A549 treated with GW870086 at 1 μM for 4 hours (cell line): ENCODE data around the gene PTPRR. TPM values are rescaled to one million over a fixed set of nuclear protein-coding genes. Genes with fewer than 3 reads are reported as not detected.

Source experiments
- total RNA-seq: library from RNA; stranded (reverse); fragments of 200-300 nt; extraction: Qiagen RNA extraction; gene quantifications from 5 replicates; pipeline ENCODE4 v1.2.3, GENCODE V29; 2022; ENCODE audit warnings: low read depth

The PTPRR gene, protein sequence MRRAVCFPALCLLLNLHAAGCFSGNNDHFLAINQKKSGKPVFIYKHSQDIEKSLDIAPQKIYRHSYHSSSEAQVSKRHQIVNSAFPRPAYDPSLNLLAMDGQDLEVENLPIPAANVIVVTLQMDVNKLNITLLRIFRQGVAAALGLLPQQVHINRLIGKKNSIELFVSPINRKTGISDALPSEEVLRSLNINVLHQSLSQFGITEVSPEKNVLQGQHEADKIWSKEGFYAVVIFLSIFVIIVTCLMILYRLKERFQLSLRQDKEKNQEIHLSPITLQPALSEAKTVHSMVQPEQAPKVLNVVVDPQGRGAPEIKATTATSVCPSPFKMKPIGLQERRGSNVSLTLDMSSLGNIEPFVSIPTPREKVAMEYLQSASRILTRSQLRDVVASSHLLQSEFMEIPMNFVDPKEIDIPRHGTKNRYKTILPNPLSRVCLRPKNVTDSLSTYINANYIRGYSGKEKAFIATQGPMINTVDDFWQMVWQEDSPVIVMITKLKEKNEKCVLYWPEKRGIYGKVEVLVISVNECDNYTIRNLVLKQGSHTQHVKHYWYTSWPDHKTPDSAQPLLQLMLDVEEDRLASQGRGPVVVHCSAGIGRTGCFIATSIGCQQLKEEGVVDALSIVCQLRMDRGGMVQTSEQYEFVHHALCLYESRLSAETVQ
- total RNA-seq = 0.21 to 0.43 TPM (median 0.32 TPM) in 4 of 5 replicates, not detected in the other

DNA sequence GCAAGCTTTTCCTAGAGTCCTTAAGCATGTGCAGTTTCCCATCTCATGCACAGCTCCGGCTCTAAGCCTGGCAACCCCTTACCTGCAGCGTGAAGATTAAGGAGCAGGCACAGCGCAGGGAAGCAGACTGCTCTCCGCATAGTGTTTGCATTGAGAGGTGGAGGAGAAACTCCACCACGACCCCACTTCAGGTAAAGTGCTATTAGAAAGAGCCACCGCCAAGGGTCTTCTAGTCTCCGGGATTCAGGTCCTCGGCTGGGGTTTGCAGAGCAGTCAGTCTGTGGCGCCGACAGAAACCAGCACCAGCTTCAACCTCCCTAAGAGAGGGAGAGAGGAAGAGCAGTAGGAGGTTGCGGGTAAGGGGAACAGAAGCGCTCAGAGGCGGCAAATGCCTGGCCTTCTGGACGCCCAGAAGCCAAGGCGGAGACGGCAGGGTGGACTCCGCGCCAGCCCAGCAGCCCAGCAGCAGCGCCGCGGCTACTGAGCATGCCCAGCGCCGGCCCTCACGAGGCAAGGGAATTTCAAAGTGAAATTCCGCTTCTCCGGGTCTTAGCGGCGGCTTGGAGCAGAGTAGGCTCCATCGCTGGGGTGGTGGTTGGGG is at the start of gene PTPRR:
TSS of gene PTPRR (minus strand) at position 488 of the 601 bp plus-strand sequence. CDS start at position 140, 348 bp downstream.

DNA sequence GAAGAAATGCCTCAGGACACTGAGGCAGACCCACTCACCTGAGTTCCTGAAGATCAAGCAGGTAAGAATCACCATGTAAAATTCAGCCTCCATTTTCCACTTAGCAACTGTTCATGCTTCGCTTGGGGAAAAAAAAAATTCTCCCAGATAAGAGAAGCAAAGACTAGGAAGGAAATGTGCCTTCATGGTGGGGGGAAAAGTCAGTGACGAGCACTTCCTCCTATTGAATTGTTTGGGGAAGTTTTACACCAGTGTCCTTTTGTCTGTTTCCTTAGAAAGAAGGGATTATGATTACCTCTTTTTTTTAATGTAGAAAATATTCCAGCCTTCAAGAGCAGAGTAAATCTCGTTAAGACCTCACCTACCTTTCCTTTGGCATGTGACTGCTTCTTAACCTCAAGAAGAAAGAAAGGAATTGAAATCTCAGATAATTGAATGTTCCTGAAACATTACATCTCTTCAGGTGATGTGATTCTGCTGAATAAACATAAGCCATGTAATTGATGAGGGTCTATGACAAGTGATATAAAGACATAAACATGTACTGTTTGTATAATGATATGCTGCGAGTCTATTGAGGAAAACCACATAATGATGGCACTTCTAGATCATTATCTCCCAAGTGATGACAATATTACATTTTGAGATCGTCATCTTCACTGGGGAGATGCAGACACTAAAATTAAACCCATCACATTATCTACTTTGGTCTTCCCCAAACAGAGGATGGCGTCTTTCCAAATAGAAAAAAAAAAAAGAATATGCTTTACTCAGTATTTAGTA is 283.0 kb downstream of the PTPRR start, which contains the start of gene PTPRB:
TSS of gene PTPRB (minus strand) at position 127 of the 783 bp plus-strand sequence. CDS start at position 93, 34 bp downstream.

Other genes with a start within 250 kb of the PTPRR start
- gene TSPAN8, start 237.3 kb upstream of the PTPRR start, total RNA-seq = 0.14 to 0.65 TPM (median 0.14 TPM) in 3 of 5 replicates, not detected in the others